MCF 10A (cell line): ENCODE data around the gene FILIP1L. TPM values are rescaled to one million over a fixed set of nuclear protein-coding genes. Genes with fewer than 3 reads are reported as not detected.

Source experiments
- BruUV-seq: library from RNA; stranded (reverse); fragments of 400-500 nt; replicated peaks from 2 replicates; lab custom pipeline; 2021; lab: Mats Ljungman, UMichigan
- CTCF ChIA-PET: fragments of 300-600 bp; sonication (Branson Sonifier 250); formaldehyde crosslinking; extraction: SDS; loops from one replicate; lab custom pipeline; 2021; ENCODE audit warnings: antibody characterized with exemption, inconsistent platforms; lab: Yijun Ruan, JAX
- POLR2A ChIA-PET: fragments of 300-600, 350-650 bp; sonication (Branson Sonifier 250); formaldehyde crosslinking; extraction: SDS; loops from one replicate; lab custom pipeline; 2020; ENCODE audit warnings: antibody characterized with exemption, inconsistent platforms; lab: Yijun Ruan, JAX
- DNase-seq: peaks from one replicate; pipeline ENCODE4 v3.0.0-alpha.2; 2018; ENCODE audit not compliant: unreplicated experiment
- H3K27ac Mint-ChIP-seq: one replicate; pipeline ENCODE4 v1.8.0; 2022; ENCODE audit warnings: mild to moderate bottlenecking, low read depth, mixed read lengths; ENCODE audit not compliant: unreplicated experiment
- H3K27me3 Mint-ChIP-seq: one replicate; pipeline ENCODE4 v1.8.0; 2022; ENCODE audit warnings: mixed read lengths; ENCODE audit not compliant: insufficient read depth, unreplicated experiment
- H3K36me3 Mint-ChIP-seq: one replicate; pipeline ENCODE4 v1.8.0; 2022; ENCODE audit warnings: mild to moderate bottlenecking, moderate library complexity, mixed read lengths; ENCODE audit not compliant: insufficient read depth, unreplicated experiment
- H3K4me1 Mint-ChIP-seq: one replicate; pipeline ENCODE4 v1.8.0; 2022; ENCODE audit warnings: mixed read lengths; ENCODE audit not compliant: insufficient read depth, unreplicated experiment
- H3K4me3 Mint-ChIP-seq: one replicate; pipeline ENCODE4 v1.8.0; 2022; ENCODE audit warnings: mild to moderate bottlenecking, moderate library complexity, mixed read lengths; ENCODE audit not compliant: unreplicated experiment
- H3K9me3 Mint-ChIP-seq: one replicate; pipeline ENCODE4 v1.8.0; 2022; ENCODE audit warnings: mixed read lengths; ENCODE audit not compliant: unreplicated experiment
- CTCF ChIP-seq: fragments of 200-600 bp; IDR thresholded peaks from one replicate; pipeline ENCODE4 v1.8.0; 2022; ENCODE audit warnings: antibody characterized with exemption, mild to moderate bottlenecking; ENCODE audit not compliant: unreplicated experiment
- intact Hi-C: fragments of 100-400 bp; cut with micrococcal nuclease; formaldehyde crosslinking; loops from 2 replicates; pipeline ENCODE4 v1.14.1; 2022
- total RNA-seq: library from RNA; stranded (reverse); gene quantifications from 2 replicates; pipeline ENCODE4 v1.2.3, GENCODE V29; 2022

FILIP1L gene
- total RNA-seq, 1 experiment from 2014 or later = 2.4 TPM

DNA sequence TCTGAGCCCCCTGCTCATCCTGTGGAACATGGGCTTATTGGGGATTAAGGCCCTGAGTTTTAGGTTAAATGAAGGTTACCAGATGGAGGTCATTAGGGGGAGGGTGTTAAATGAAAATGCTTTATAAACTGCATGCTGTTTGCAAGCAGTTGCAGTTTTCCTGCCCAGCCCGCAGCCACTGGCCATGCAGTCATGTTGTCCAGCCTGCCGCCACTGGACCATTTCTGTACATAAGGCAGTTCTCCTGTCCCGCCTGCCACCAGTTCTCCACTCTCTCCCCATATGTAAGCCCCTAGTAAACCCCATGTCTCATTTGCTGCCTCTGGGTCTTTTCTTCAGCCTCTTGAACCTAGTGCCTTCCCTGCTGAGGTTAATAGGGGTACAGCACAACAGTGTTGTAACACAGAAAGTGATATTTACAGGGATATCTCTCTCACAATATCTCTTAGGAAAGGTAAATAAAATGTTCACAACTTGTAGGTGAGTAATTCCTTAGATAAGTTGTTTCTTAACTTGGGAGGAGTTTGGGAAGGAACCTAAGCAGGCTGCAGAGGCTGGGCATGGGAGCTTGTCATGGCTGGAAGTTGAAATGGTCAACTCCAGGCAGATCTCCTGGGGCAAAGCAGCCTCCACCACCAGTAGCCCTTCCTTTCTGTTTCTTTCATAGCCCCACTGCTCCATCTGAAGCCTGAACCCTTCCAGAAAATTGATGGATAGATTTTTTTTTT, 148.5 kb downstream of the FILIP1L start:
- DNase-seq = no peak
- Mint-ChIP-seq H3K9me3 (no peaks in the 10 kb centered on the region), H3K36me3 (no peaks in the 10 kb centered on the region), H3K27ac (peak overlapping the region; percentile 80), H3K27me3 (no peaks in the 10 kb centered on the region), H3K4me1 (peaks cover 36% of the 10 kb centered on the region), H3K4me3 (no peak overlapping the region)
- no peak for TF ChIP-seq CTCF
- no TSS peak for BruUV-seq
- ChIA-PET CTCF (interaction anchor here (1.3 kb wide), 1 partner anchor 35 kb away, joined by 3 read pairs; no protein-coding TSS in a partner anchor), POLR2A (interaction anchor here (0.7 to 2.0 kb wide), 7 partner anchors 27 to 123 kb away, joined by 3 to 7 read pairs (median 4); no protein-coding TSS in a partner anchor)
- intact Hi-C loops = no loop called here

GRCh38 chr3:99965077-99965476, 149.2 kb downstream of the FILIP1L start:
- no peak for TF ChIP-seq CTCF
- Mint-ChIP-seq H3K27ac (peak overlapping the region; percentile 80), H3K4me1 (peaks cover 36% of the 10 kb centered on the region), H3K9me3 (no peaks in the 10 kb centered on the region), H3K27me3 (no peaks in the 10 kb centered on the region), H3K36me3 (no peaks in the 10 kb centered on the region), H3K4me3 (no peak overlapping the region)
- POLR2A ChIA-PET = interaction anchor here (1.0 to 2.0 kb wide), 4 partner anchors 26 to 77 kb away, joined by 3 to 6 read pairs (median 4); no protein-coding TSS in a partner anchor
- BruUV-seq = no TSS peak
- CTCF ChIA-PET = interaction anchor here (1.1 to 1.3 kb wide), 2 partner anchors 13 to 36 kb away, joined by 3 read pairs; no protein-coding TSS in a partner anchor
- DNase-seq = peak; percentile 62
- intact Hi-C loops = no loop called here

- no TSS peak for BruUV-seq
- Mint-ChIP-seq H3K36me3 (no peaks in the 10 kb centered on the region), H3K9me3 (no peaks in the 10 kb centered on the region), H3K27me3 (no peaks in the 10 kb centered on the region), H3K4me1 (peaks cover 16% of the 10 kb centered on the region), H3K4me3 (no peak overlapping the region), H3K27ac (no peak overlapping the region)
- intact Hi-C loops = no loop called here
- ChIA-PET POLR2A (interaction anchor here (0.7 to 1.8 kb wide), 5 partner anchors 11 to 102 kb away, joined by 3 to 5 read pairs (median 4); no protein-coding TSS in a partner anchor), CTCF (interaction anchor here (1.0 kb wide), 2 partner anchors 103 to 119 kb away, joined by 3 read pairs; no protein-coding TSS in a partner anchor)
- TF ChIP-seq CTCF = no peak
- no peak for DNase-seq
Measured at GRCh38 chr3:99962703-99963102, 151.6 kb downstream of the FILIP1L start.
